HG03280 (cell line): ENCODE measurements around the gene RBBP8NL.

Experiments used
- ATAC-seq: cut with Tn5 transposase; IDR thresholded peaks from one replicate; pipeline ENCODE4 v1.9.1; 2021; ENCODE audit warnings: mild to moderate bottlenecking, moderate library complexity; ENCODE audit not compliant: unreplicated experiment

The RBBP8NL gene

GRCh38 chr20:62409086-62409853 is 18.1 kb downstream of the RBBP8NL start:
- no peak for ATAC-seq

GRCh38 chr20:62408640-62409039 is 18.7 kb downstream of the RBBP8NL start:
- ATAC-seq = no peak

- ATAC-seq = no peak
Observed at GRCh38 chr20:62408055-62408454, 19.3 kb downstream of the RBBP8NL start.

- ATAC-seq = peak; percentile 88
Observed at GRCh38 chr20:62407221-62407992, 19.9 kb downstream of the RBBP8NL start, which contains the start of gene CABLES2. TSS of gene CABLES2 (minus strand) at chr20:62407285. CDS start at chr20:62407276, 9 bp downstream.

GRCh38 chr20:62406635-62407176 is 20.6 kb downstream of the RBBP8NL start:
- peak; percentile 7 for ATAC-seq

- no peak for ATAC-seq
Observed at GRCh38 chr20:62405981-62406513, 21.3 kb downstream of the RBBP8NL start.

GRCh38 chr20:62405108-62405980 is 22.0 kb downstream of the RBBP8NL start:
- no peak for ATAC-seq

- ATAC-seq = no peak
Observed at GRCh38 chr20:62404761-62405107, 22.6 kb downstream of the RBBP8NL start.

GRCh38 chr20:62404112-62404665 is 23.1 kb downstream of the RBBP8NL start:
- no peak for ATAC-seq

- ATAC-seq = no peak
Observed at GRCh38 chr20:62403331-62403730, 24.0 kb downstream of the RBBP8NL start.

GRCh38 chr20:62402456-62403150 is 24.7 kb downstream of the RBBP8NL start:
- no peak for ATAC-seq

- ATAC-seq = no peak
Observed at GRCh38 chr20:62401331-62401779, 26.0 kb downstream of the RBBP8NL start.

GRCh38 chr20:62400541-62400940 is 26.8 kb downstream of the RBBP8NL start:
- no peak for ATAC-seq

- no peak for ATAC-seq
Observed at GRCh38 chr20:62400021-62400420, 27.3 kb downstream of the RBBP8NL start.

- no peak for ATAC-seq
Observed at GRCh38 chr20:62398120-62398821, 29.1 kb downstream of the RBBP8NL start.

- no peak for ATAC-seq
Observed at GRCh38 chr20:62396367-62397239, 30.7 kb downstream of the RBBP8NL start.

GRCh38 chr20:62395311-62396242 is 31.8 kb downstream of the RBBP8NL start:
- ATAC-seq = no peak
